Measurements from ENCODE around the gene CNTNAP2.

Gene CNTNAP2

GRCh38 chr7:147300293-147300692 lies 1183.7 kb downstream of the CNTNAP2 start:
- Histone ChIP-seq H3K4me2 (ENCODE audit: low read depth, low read length, poor library complexity, severe bottlenecking) (no peak overlapping the region), H3K27ac (ENCODE audit: low read depth, low read length) (no peak overlapping the region), H2AFZ (ENCODE audit: low read depth, low read length, severe bottlenecking) (no peak overlapping the region), H3K79me2 (ENCODE audit: insufficient read depth, low read length) (no peaks in the 10 kb centered on the region), H3K9me2 (replicated peaks; ENCODE audit: insufficient read depth, low read length) (no peaks in the 10 kb centered on the region), H3F3A (ENCODE audit: insufficient read depth) (no peaks in the 10 kb centered on the region), H3K9me3 (ENCODE audit: insufficient read depth, low read length) (no peaks in the 10 kb centered on the region), H4K20me1 (ENCODE audit: low read depth, low read length) (no peaks in the 10 kb centered on the region), H3K9ac (ENCODE audit: low read length) (no peak overlapping the region), H3K36me3 (ENCODE audit: low read length) (no peaks in the 10 kb centered on the region), H3K4me3 (ENCODE audit: insufficient read depth, low read length, poor library complexity, severe bottlenecking) (no peak overlapping the region), H3K27me3 (ENCODE audit: low read length) (no peaks in the 10 kb centered on the region)
- TF ChIP-seq CTCF (IDR thresholded peaks at IDR 0.05; ENCODE audit: insufficient read depth, low read length, poor library complexity, severe bottlenecking) (no peak), EZH2phosphoT487 (conservative IDR thresholded peaks at IDR 0.05; ENCODE audit: low read length) (no peak)

- TF ChIP-seq CTCF (IDR thresholded peaks at IDR 0.05; ENCODE audit: insufficient read depth, low read length, poor library complexity, severe bottlenecking) (no peak), EZH2phosphoT487 (conservative IDR thresholded peaks at IDR 0.05; ENCODE audit: low read length) (no peak)
- H3K9me2 ChIP-seq (replicated peaks; ENCODE audit: insufficient read depth, low read length), result no peaks in the 10 kb centered on the region
- H3K79me2 ChIP-seq (ENCODE audit: insufficient read depth, low read length), result no peaks in the 10 kb centered on the region
- no peaks in the 10 kb centered on the region for H4K20me1 ChIP-seq (ENCODE audit: low read depth, low read length)
- H3K36me3 ChIP-seq (ENCODE audit: low read length), result no peaks in the 10 kb centered on the region
- no peaks in the 10 kb centered on the region for H3K27me3 ChIP-seq (ENCODE audit: low read length)
- H3K27ac ChIP-seq (ENCODE audit: low read depth, low read length), result no peak overlapping the region
- H3F3A ChIP-seq (ENCODE audit: insufficient read depth), result no peaks in the 10 kb centered on the region
- no peak overlapping the region for H3K4me3 ChIP-seq (ENCODE audit: insufficient read depth, low read length, poor library complexity, severe bottlenecking)
- no peaks in the 10 kb centered on the region for H3K9me3 ChIP-seq (ENCODE audit: insufficient read depth, low read length)
- H3K4me2 ChIP-seq (ENCODE audit: low read depth, low read length, poor library complexity, severe bottlenecking), result no peak overlapping the region
- H3K9ac ChIP-seq (ENCODE audit: low read length), result no peak overlapping the region
- H2AFZ ChIP-seq (ENCODE audit: low read depth, low read length, severe bottlenecking), result no peak overlapping the region
Observed at GRCh38 chr7:147304376-147304775, 1187.8 kb downstream of the CNTNAP2 start.

GRCh38 chr7:147305827-147306226 lies 1189.2 kb downstream of the CNTNAP2 start:
- Histone ChIP-seq H3F3A (ENCODE audit: insufficient read depth) (no peaks in the 10 kb centered on the region), H3K9me2 (replicated peaks; ENCODE audit: insufficient read depth, low read length) (no peaks in the 10 kb centered on the region), H2AFZ (ENCODE audit: low read depth, low read length, severe bottlenecking) (no peak overlapping the region), H4K20me1 (ENCODE audit: low read depth, low read length) (no peaks in the 10 kb centered on the region), H3K9ac (ENCODE audit: low read length) (no peak overlapping the region), H3K4me2 (ENCODE audit: low read depth, low read length, poor library complexity, severe bottlenecking) (no peak overlapping the region), H3K9me3 (ENCODE audit: insufficient read depth, low read length) (no peaks in the 10 kb centered on the region), H3K4me3 (ENCODE audit: insufficient read depth, low read length, poor library complexity, severe bottlenecking) (no peak overlapping the region), H3K79me2 (ENCODE audit: insufficient read depth, low read length) (no peaks in the 10 kb centered on the region), H3K27me3 (ENCODE audit: low read length) (no peaks in the 10 kb centered on the region), H3K27ac (ENCODE audit: low read depth, low read length) (no peak overlapping the region), H3K36me3 (ENCODE audit: low read length) (no peaks in the 10 kb centered on the region)
- TF ChIP-seq CTCF (IDR thresholded peaks at IDR 0.05; ENCODE audit: insufficient read depth, low read length, poor library complexity, severe bottlenecking) (no peak), EZH2phosphoT487 (conservative IDR thresholded peaks at IDR 0.05; ENCODE audit: low read length) (no peak)
